ENCODE results near the gene ZNF223. TPM values are rescaled to one million over a fixed set of nuclear protein-coding genes. Genes with fewer than 3 reads are reported as not detected.

ZNF223 gene
- total RNA-seq (10 to 100 TPM in 1 of 9 donors, 1 to 10 TPM in 8; 1.6 to 12.5 (median 6.2) TPM), polyA plus RNA-seq (1 to 10 TPM; 4.9 to 6.6 (median 4.9) TPM)
- long read RNA-seq, donor 1, partial matches to known transcripts: 0 of 1 reads
- long read RNA-seq, donor 1, other reads (novel, unspliced or antisense): 0 of 1 reads
- long read RNA-seq, donor 2, partial matches to known transcripts: 0 of 3 reads
- long read RNA-seq, donor 2, other reads (novel, unspliced or antisense): 0 of 3 reads
- long read RNA-seq, donor 3, partial matches to known transcripts: 0 of 1 reads
- long read RNA-seq, donor 3, other reads (novel, unspliced or antisense): 0 of 1 reads
- long read RNA-seq, donor 4, transcript ZNF223-201 (5 exons, 2,418 nt): major isoform, 5 of 6 reads
- long read RNA-seq, donor 4, partial matches to known transcripts: 0 of 6 reads
- long read RNA-seq, donor 4, other reads (novel, unspliced or antisense): 1 of 6 reads
- long read RNA-seq, donor 5, transcript ZNF223-201 (5 exons, 2,418 nt): major isoform, 7 of 7 reads
- long read RNA-seq, donor 5, partial matches to known transcripts: 0 of 7 reads
- long read RNA-seq, donor 5, other reads (novel, unspliced or antisense): 0 of 7 reads
- long read RNA-seq, donor 6, partial matches to known transcripts: 0 of 4 reads
- long read RNA-seq, donor 6, other reads (novel, unspliced or antisense): 1 of 4 reads
- long read RNA-seq, donor 7: 0 reads
- long read RNA-seq, donor 8, partial matches to known transcripts: 0 of 1 reads
- long read RNA-seq, donor 8, other reads (novel, unspliced or antisense): 0 of 1 reads
- long read RNA-seq, donor 9, partial matches to known transcripts: 0 of 4 reads
- long read RNA-seq, donor 9, other reads (novel, unspliced or antisense): 0 of 4 reads
- long read RNA-seq, donor 10, partial matches to known transcripts: 0 of 3 reads
- long read RNA-seq, donor 10, other reads (novel, unspliced or antisense): 0 of 3 reads

DNA sequence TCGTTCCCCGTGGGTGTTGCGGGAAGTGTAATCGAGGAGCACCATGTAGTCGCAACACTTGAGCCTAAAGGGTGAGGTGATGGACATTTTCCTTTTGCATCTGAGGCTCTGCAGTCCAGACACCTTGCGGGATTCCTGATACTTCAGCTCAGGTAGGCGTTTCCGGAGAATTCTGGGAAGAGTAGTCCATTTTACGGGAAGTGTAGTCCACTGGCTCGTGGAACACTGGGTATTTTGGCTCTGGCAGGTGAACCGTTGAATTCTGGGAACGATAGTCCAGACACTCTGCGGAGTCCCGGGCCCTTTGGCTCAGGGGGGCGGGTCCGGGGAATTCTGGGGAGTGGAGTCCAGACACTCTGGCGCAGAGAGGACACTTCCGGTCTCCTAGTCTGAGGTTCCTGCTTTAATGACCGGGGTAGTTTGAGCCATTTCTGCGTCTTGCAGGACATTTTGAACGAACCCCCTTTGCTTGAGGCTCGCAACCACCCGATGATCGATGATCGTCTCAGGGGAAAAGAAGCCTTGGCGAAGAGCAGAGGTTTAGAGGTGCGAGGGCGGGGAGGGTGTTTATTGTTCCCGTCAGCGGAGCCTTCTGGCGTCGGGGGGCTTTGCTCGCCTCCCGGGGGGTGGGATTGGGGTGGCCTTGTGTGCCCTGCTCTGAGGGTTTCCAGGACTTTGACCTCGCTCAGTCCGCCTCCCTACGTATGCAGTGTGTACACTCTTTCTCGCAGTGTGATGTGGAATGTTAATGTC is at the start of gene ZNF223:
Gene ZNF223, plus strand, starts transcription at position 387 of the 753 bp plus-strand sequence. CDS start 3,141 bp downstream, outside the sequence.
- peak; percentile 94 to 99 (median 96) for DNase-seq
- intact Hi-C loops (cut with DNase I): no loop called here

DNA sequence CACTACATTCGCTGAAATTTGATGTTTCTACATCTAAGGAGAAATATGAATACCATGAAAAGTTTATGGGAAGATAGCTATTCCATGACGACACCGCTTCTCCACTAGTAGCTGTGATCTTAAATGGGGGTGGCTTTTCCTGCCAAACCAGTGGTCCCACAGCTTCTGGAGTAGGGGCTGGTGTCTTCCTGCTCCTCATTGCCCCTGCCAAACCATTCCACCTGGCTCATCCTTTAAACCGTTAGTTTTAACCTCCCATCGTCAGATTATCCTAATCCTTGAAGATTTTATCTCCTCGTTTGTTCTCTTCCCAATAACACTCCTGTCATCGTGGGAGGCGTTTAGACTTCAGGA is 49.6 kb upstream of the ZNF223 start:
- Histone ChIP-seq H3K4me3 (peak overlapping the region in 3 of 4 donors; percentile 44 to 80 (median 78)), H3K9me3 (replicated peaks in 1 of 3) (no peaks in the 10 kb centered on the region), H3K27me3 (no peaks in the 10 kb centered on the region), H3K36me3 (replicated peaks in 1 of 2) (no peaks in the 10 kb centered on the region), H3K4me1 (replicated peaks in 1 of 2) (peaks cover 3 to 13% of the 10 kb centered on the region in 2 donors), H3K27ac (peak overlapping the region in 2 of 5 donors; percentile 71 to 74)
- no peak for DNase-seq
- 8 to 10% (median 9%) methylated on average over 8 of the region's 8 CpGs for WGBS, 4 donors
- TF ChIP-seq, protein P1, sequence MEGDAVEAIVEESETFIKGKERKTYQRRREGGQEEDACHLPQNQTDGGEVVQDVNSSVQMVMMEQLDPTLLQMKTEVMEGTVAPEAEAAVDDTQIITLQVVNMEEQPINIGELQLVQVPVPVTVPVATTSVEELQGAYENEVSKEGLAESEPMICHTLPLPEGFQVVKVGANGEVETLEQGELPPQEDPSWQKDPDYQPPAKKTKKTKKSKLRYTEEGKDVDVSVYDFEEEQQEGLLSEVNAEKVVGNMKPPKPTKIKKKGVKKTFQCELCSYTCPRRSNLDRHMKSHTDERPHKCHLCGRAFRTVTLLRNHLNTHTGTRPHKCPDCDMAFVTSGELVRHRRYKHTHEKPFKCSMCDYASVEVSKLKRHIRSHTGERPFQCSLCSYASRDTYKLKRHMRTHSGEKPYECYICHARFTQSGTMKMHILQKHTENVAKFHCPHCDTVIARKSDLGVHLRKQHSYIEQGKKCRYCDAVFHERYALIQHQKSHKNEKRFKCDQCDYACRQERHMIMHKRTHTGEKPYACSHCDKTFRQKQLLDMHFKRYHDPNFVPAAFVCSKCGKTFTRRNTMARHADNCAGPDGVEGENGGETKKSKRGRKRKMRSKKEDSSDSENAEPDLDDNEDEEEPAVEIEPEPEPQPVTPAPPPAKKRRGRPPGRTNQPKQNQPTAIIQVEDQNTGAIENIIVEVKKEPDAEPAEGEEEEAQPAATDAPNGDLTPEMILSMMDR (IDR thresholded peaks at IDR 0.05): no peak
- TF ChIP-seq POLR2A (IDR thresholded peaks at IDR 0.05): no peak
- intact Hi-C loops (cut with DNase I): no loop called here

More for the DNA sequence above, at the start of gene ZNF223:
- peak within 1 kb of the TSS in 3 of 5 donors; percentile 41 to 83 (median 48) for H3K27ac ChIP-seq
- no peaks in the 10 kb centered on the region for H3K9me3 ChIP-seq (replicated peaks in 1 of 3)
- no peaks in the 10 kb centered on the region for H3K27me3 ChIP-seq
- 1 to 2% (median 1%) methylated on average over 26 to 38 of the region's 38 CpGs for WGBS, 4 donors
- TF ChIP-seq, protein P1 (IDR thresholded peaks at IDR 0.05): no peak
- TF ChIP-seq POLR2A (IDR thresholded peaks at IDR 0.05): peak in 1 of 2 donors; percentile 49
- peaks cover 0 to 6% of the 10 kb centered on the region in 2 donors for H3K36me3 ChIP-seq (replicated peaks in 1 of 2)
- peak within 1 kb of the TSS; percentile 46 to 86 (median 59) for H3K4me3 ChIP-seq
- H3K4me1 ChIP-seq (replicated peaks in 1 of 2): peaks cover 7 to 14% of the 10 kb centered on the region in 2 donors

DNA sequence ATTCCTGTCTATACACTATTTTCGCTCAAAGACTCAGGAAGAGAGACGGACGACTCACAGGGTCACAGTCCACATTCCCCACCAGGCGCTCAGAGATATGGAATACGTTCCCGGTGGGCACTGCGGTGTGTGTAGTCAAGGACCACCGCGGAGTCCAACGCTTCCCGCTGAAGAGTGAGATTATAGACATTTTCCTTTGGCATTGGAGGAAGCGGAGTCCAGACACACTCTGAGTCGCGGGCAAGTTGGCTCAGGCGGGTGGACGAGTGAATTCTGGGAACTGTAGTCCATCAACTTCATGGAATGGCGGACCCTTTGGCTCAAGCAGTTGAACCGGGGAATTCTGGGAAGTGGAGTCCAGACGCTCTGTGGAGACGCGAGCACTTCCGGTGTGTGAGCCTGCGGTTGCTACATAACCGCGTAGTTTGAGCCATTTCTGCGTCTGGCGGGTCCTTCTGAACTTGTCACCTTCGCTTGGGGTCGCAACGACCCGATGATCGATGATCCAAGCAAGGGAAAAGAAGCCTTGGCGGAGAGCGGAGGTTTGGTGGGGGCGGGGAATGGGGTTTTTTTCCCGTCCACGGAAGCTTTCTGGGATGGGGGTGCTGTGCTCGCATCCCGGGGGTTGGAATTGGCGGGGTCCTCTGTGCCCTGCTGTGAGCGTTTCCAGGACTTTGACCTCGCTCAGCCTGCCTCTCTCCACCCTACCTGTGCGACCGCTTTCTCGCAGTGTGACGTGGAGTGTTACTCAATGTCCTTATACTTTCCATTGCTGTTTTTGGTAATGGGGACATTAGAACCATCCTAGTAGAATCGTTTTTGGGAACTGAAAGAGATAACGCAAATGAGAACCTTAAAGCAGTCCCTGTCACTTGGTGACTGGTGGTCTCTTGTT is 49.0 kb upstream of the ZNF223 start, which contains the start of gene ZNF230:
Gene ZNF230, plus strand, starts transcription at position 392 of the 895 bp plus-strand sequence. CDS start 4,122 bp downstream, outside the sequence.
- H3K4me1 ChIP-seq (replicated peaks in 1 of 2): peaks cover 3 to 13% of the 10 kb centered on the region in 2 donors
- H3K36me3 ChIP-seq (replicated peaks in 1 of 2): peaks cover 0 to 1% of the 10 kb centered on the region in 2 donors
- H3K4me3 ChIP-seq: peak within 1 kb of the TSS; percentile 44 to 93 (median 68)
- TF ChIP-seq, protein P1 (IDR thresholded peaks at IDR 0.05): no peak
- TF ChIP-seq POLR2A (IDR thresholded peaks at IDR 0.05): no peak
- peak within 1 kb of the TSS in 4 of 5 donors; percentile 30 to 88 (median 68) for H3K27ac ChIP-seq
- no peaks in the 10 kb centered on the region for H3K9me3 ChIP-seq (replicated peaks in 1 of 3)
- peak; percentile 91 to 98 (median 95) for DNase-seq
- intact Hi-C loops (cut with DNase I): no loop called here
- no peaks in the 10 kb centered on the region for H3K27me3 ChIP-seq
- 0 to 1% (median 0%) methylated on average over 35 to 48 of the region's 48 CpGs for WGBS, 4 donors

All from adrenal gland (tissue), 19 donors.